NCI-H774 (cell line): ENCODE data around the gene DUSP15.

Source experiments
- DNase-seq: peaks from one replicate; lab custom pipeline; 2025; lab: John Stamatoyannopoulos, UW

DUSP15 gene

GRCh38 chr20:31860390-31861134 lies 9.8 kb downstream of the DUSP15 start:
- DNase-seq: no peak

- DNase-seq: no peak
Measured at GRCh38 chr20:31859998-31860380, 10.3 kb downstream of the DUSP15 start.

- no peak for DNase-seq
Measured at GRCh38 chr20:31859266-31859997, 10.9 kb downstream of the DUSP15 start.

GRCh38 chr20:31858760-31859083 lies 11.6 kb downstream of the DUSP15 start:
- DNase-seq: no peak

- DNase-seq: no peak
Measured at GRCh38 chr20:31857861-31858759, 12.2 kb downstream of the DUSP15 start.

- no peak for DNase-seq
Measured at GRCh38 chr20:31856516-31856915, 13.8 kb downstream of the DUSP15 start.

- DNase-seq: no peak
Measured at GRCh38 chr20:31853481-31853880, 16.8 kb downstream of the DUSP15 start.

- no peak for DNase-seq
Measured at GRCh38 chr20:31851240-31851955, 18.9 kb downstream of the DUSP15 start.

- DNase-seq: peak; percentile 78
Measured at GRCh38 chr20:31849306-31849930, 20.9 kb downstream of the DUSP15 start.

GRCh38 chr20:31848088-31848999 lies 22.0 kb downstream of the DUSP15 start:
- DNase-seq: no peak

GRCh38 chr20:31846793-31847138 lies 23.6 kb downstream of the DUSP15 start:
- DNase-seq: no peak

- no peak for DNase-seq
Measured at GRCh38 chr20:31845300-31845863, 24.9 kb downstream of the DUSP15 start, which contains the start of gene FOXS1. TSS of gene FOXS1 (minus strand) at chr20:31845604. CDS start at chr20:31845542, 62 bp downstream.

GRCh38 chr20:31844737-31845299 lies 25.5 kb downstream of the DUSP15 start:
- DNase-seq: no peak

GRCh38 chr20:31843881-31844280 lies 26.4 kb downstream of the DUSP15 start:
- no peak for DNase-seq

GRCh38 chr20:31843288-31843687 lies 27.0 kb downstream of the DUSP15 start:
- no peak for DNase-seq

GRCh38 chr20:31842471-31843157 lies 27.7 kb downstream of the DUSP15 start:
- no peak for DNase-seq

GRCh38 chr20:31841928-31842327 lies 28.4 kb downstream of the DUSP15 start:
- no peak for DNase-seq

GRCh38 chr20:31840906-31841816 lies 29.2 kb downstream of the DUSP15 start:
- DNase-seq: no peak
